HepG2 (cell line): ENCODE measurements around the gene HES7. TPM values are rescaled to one million over a fixed set of nuclear protein-coding genes. Genes with fewer than 3 reads are reported as not detected.

ENCODE experiments used
- ATF1 ChIP-seq: IDR thresholded peaks from 2 replicates; pipeline ENCODE4 v1.6.1; 2016; ENCODE audit warnings: mild to moderate bottlenecking, control low read depth
- CBX2 ChIP-seq, 2 experiments: fragments of 200-600 bp in 1 of 2; sonication (generic); formaldehyde crosslinking in 1 of 2; IDR thresholded peaks; 2 replicates each; pipeline versions ENCODE4 v1.7.0 to v1.8.1; 2018 to 2022; ENCODE audit warnings: low read depth in 2 of 2, low read length in 1 of 2, mild to moderate bottlenecking in 1 of 2, missing genetic modification reagents in 1 of 2
- CEBPG ChIP-seq: IDR thresholded peaks from 2 replicates; pipeline ENCODE4 v1.6.1; 2016
- E2F2 ChIP-seq: sonication (generic); formaldehyde crosslinking; IDR thresholded peaks from 2 replicates; pipeline ENCODE4 v1.4.0; 2020; ENCODE audit warnings: missing genetic modification reagents, borderline replicate concordance
- FOXK1 ChIP-seq: sonication (generic); formaldehyde crosslinking; IDR thresholded peaks from 2 replicates; pipeline ENCODE4 v1.4.0; 2020; ENCODE audit warnings: low read depth, missing genetic modification reagents, borderline replicate concordance
- KAT2B ChIP-seq: fragments of 150-350 bp; IDR thresholded peaks from 2 replicates; pipeline ENCODE4 v1.6.1; 2014; ENCODE audit warnings: low read depth, low read length, borderline replicate concordance
- LCORL ChIP-seq, 2 experiments: fragments of 450-650 bp in 1 of 2; sonication (generic) in 1 of 2; formaldehyde crosslinking in 1 of 2; IDR thresholded peaks; 2 replicates each; pipeline versions ENCODE4 v1.5.0 to v1.6.1; 2017 to 2020; ENCODE audit warnings: antibody characterized with exemption in 1 of 2, missing genetic modification reagents in 1 of 2
- PLRG1 ChIP-seq: fragments of 450-650 bp; conservative IDR thresholded peaks from 2 replicates; pipeline ENCODE4 v1.6.1; 2016
- SMAD3 ChIP-seq: sonication (generic); formaldehyde crosslinking; IDR thresholded peaks from 2 replicates; pipeline ENCODE4 v1.4.0; 2020; ENCODE audit warnings: missing genetic modification reagents
- SOX5 ChIP-seq: IDR thresholded peaks from 2 replicates; pipeline ENCODE4 v1.6.1; 2016; ENCODE audit warnings: borderline replicate concordance
- SRY ChIP-seq: sonication (generic); formaldehyde crosslinking; IDR thresholded peaks from 2 replicates; pipeline ENCODE4 v1.8.0; 2022; ENCODE audit warnings: mild to moderate bottlenecking, missing genetic modification reagents
- SUZ12 ChIP-seq: fragments of 150-350 bp; IDR thresholded peaks from 2 replicates; pipeline ENCODE4 v1.6.1; 2014; ENCODE audit warnings: low read depth, low read length
- U2AF1 ChIP-seq: fragments of 200-400 bp; formaldehyde crosslinking; optimal IDR thresholded peaks from 2 replicates; pipeline ENCODE3; 2017; ENCODE audit warnings: mild to moderate bottlenecking, low read depth, low read length
- ZNF180 ChIP-seq: sonication (generic); formaldehyde crosslinking; IDR thresholded peaks from 2 replicates; pipeline ENCODE4 v1.4.0; 2020; ENCODE audit warnings: low read depth, missing genetic modification reagents, borderline replicate concordance
- ZNF205 ChIP-seq: IDR thresholded peaks from 2 replicates; pipeline ENCODE4 v1.6.1; 2018; ENCODE audit warnings: missing biosample characterization, missing genetic modification reagents
- ZSCAN25 ChIP-seq: sonication (generic); formaldehyde crosslinking; IDR thresholded peaks from 2 replicates; pipeline ENCODE4 v1.8.0; 2022; ENCODE audit warnings: mild to moderate bottlenecking, missing genetic modification reagents
- ZSCAN29 ChIP-seq: sonication (generic); formaldehyde crosslinking; conservative IDR thresholded peaks from 2 replicates; pipeline ENCODE4 v1.4.0; 2020; ENCODE audit warnings: mild to moderate bottlenecking, missing genetic modification reagents
- ZZZ3 ChIP-seq: sonication (generic); formaldehyde crosslinking; IDR thresholded peaks from 2 replicates; pipeline ENCODE4 v1.4.0; 2020; ENCODE audit warnings: missing genetic modification reagents, mild to moderate bottlenecking, borderline replicate concordance
- polyA plus RNA-seq, 8 experiments: library from polyadenylated mRNA; depleted of rRNA in 3 of 8; stranded (reverse) in 7 of 8; unstranded in 1 of 8; fragments of >200 nt; fragmentation: Illumina TruSeq in 4 of 8; extraction: Trizol in 4 of 8; gene quantifications; 2 replicates each; pipeline versions ENCODE4 v1.2.1 to v1.2.3, GENCODE V29; 2011 to 2016; ENCODE audit warnings: low read depth in 4 of 8, missing spikeins in 1 of 8, mixed read lengths in 1 of 8; ENCODE audit not compliant: insufficient read depth in 1 of 8
- total RNA-seq, 5 experiments: library from RNA; depleted of rRNA; stranded (reverse); fragments of >200 nt; fragmentation: Illumina TruSeq; extraction: Trizol; gene quantifications; 2 replicates each; pipeline ENCODE4 v1.2.3, GENCODE V29; 2016; ENCODE audit warnings: low read depth in 1 of 5
- TF ChIP-seq, protein P1 (sequence below): sonication (generic); formaldehyde crosslinking; IDR thresholded peaks from 2 replicates; pipeline ENCODE4 v1.4.0; 2020; ENCODE audit warnings: missing genetic modification reagents
- TF ChIP-seq, protein P2 (sequence below): sonication (generic); formaldehyde crosslinking; IDR thresholded peaks from 2 replicates; pipeline ENCODE4 v1.4.0; 2020; ENCODE audit warnings: missing genetic modification reagents
- TF ChIP-seq, protein P3 (sequence below): sonication (generic); formaldehyde crosslinking; IDR thresholded peaks from 2 replicates; pipeline ENCODE4 v1.8.1; 2023; ENCODE audit warnings: mild to moderate bottlenecking, moderate library complexity, missing genetic modification reagents

The HES7 gene
- total and polyA plus RNA-seq, 2 of the 13 experiments (the other 11 are each of a cell fraction or from before 2014, with no cell fraction given) = not detected

DNA sequence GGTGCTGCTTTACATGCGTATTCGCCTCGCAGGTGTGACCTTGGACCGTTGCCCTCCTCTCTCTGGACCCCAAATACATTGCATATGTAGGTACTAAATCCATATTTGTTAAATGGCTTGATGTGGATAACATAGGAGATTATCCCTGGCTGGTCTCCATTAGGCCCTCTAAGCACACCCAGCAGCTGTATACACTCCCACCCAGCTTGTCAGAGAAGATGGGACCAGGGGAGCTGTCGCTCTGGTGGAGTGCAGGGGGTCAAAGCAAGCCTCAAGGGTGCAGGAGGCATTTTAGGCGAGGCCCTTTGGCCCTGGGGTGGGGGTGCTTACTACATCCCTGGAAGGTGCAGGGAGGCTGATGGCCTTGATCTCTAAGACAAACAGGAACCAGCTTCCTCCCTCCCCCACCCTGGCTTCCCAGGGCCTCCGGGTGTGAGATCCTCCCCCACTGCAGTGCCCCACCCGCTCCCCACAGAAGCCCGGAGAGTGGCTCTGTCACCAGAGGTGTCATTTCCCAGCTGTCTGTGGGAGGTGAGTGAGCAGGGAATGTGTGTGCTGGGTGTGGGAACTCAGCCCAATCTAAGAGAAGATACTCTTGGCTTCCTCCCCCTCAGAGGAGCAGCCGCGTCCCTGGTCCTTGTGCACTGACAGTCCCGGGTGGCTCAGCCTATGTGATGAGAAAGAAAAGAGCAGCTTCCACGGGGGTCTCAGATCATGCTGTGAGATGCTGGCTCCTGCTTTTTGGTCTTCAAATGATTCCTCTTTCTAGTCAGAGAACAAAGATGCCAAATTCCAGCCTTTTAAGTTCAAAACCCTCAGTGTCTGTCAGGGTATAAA is 40.3 kb upstream of the HES7 start (continued):
- TF ChIP-seq, protein P1, sequence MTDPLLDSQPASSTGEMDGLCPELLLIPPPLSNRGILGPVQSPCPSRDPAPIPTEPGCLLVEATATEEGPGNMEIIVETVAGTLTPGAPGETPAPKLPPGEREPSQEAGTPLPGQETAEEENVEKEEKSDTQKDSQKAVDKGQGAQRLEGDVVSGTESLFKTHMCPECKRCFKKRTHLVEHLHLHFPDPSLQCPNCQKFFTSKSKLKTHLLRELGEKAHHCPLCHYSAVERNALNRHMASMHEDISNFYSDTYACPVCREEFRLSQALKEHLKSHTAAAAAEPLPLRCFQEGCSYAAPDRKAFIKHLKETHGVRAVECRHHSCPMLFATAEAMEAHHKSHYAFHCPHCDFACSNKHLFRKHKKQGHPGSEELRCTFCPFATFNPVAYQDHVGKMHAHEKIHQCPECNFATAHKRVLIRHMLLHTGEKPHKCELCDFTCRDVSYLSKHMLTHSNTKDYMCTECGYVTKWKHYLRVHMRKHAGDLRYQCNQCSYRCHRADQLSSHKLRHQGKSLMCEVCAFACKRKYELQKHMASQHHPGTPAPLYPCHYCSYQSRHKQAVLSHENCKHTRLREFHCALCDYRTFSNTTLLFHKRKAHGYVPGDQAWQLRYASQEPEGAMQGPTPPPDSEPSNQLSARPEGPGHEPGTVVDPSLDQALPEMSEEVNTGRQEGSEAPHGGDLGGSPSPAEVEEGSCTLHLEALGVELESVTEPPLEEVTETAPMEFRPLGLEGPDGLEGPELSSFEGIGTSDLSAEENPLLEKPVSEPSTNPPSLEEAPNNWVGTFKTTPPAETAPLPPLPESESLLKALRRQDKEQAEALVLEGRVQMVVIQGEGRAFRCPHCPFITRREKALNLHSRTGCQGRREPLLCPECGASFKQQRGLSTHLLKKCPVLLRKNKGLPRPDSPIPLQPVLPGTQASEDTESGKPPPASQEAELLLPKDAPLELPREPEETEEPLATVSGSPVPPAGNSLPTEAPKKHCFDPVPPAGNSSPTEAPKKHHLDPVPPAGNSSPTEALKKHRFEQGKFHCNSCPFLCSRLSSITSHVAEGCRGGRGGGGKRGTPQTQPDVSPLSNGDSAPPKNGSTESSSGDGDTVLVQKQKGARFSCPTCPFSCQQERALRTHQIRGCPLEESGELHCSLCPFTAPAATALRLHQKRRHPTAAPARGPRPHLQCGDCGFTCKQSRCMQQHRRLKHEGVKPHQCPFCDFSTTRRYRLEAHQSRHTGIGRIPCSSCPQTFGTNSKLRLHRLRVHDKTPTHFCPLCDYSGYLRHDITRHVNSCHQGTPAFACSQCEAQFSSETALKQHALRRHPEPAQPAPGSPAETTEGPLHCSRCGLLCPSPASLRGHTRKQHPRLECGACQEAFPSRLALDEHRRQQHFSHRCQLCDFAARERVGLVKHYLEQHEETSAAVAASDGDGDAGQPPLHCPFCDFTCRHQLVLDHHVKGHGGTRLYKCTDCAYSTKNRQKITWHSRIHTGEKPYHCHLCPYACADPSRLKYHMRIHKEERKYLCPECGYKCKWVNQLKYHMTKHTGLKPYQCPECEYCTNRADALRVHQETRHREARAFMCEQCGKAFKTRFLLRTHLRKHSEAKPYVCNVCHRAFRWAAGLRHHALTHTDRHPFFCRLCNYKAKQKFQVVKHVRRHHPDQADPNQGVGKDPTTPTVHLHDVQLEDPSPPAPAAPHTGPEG (CRISPR knock-in tag) = no peak
- TF ChIP-seq ATF1 = no peak
- TF ChIP-seq CBX2 (IDR thresholded peaks at IDR 0.05; ENCODE audit: low read depth, low read length) = no peak
- TF ChIP-seq CBX2 (CRISPR knock-in tag; IDR thresholded peaks at IDR 0.05; ENCODE audit: low read depth) = no peak
- TF ChIP-seq, protein P2, sequence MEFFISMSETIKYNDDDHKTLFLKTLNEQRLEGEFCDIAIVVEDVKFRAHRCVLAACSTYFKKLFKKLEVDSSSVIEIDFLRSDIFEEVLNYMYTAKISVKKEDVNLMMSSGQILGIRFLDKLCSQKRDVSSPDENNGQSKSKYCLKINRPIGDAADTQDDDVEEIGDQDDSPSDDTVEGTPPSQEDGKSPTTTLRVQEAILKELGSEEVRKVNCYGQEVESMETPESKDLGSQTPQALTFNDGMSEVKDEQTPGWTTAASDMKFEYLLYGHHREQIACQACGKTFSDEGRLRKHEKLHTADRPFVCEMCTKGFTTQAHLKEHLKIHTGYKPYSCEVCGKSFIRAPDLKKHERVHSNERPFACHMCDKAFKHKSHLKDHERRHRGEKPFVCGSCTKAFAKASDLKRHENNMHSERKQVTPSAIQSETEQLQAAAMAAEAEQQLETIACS (CRISPR knock-in tag) = no peak
- TF ChIP-seq SOX5 (CRISPR knock-in tag) = peak; percentile 17; the same call in 1 of the 2 replicates
- TF ChIP-seq U2AF1 = no peak
- no peak for TF ChIP-seq ZNF180 (CRISPR knock-in tag)
- TF ChIP-seq ZSCAN25 (CRISPR knock-in tag) = no peak
- TF ChIP-seq LCORL (IDR thresholded peaks at IDR 0.05) = no peak
- TF ChIP-seq LCORL (CRISPR knock-in tag; IDR thresholded peaks at IDR 0.05) = peak; percentile 97
- TF ChIP-seq ZZZ3 (CRISPR knock-in tag) = no peak
- no peak for TF ChIP-seq SUZ12
- no peak for TF ChIP-seq SMAD3 (CRISPR knock-in tag)
- TF ChIP-seq FOXK1 (CRISPR knock-in tag) = no peak
- no peak for TF ChIP-seq SRY (CRISPR knock-in tag)
- TF ChIP-seq ZSCAN29 (CRISPR knock-in tag) = no peak
- TF ChIP-seq, protein P3, sequence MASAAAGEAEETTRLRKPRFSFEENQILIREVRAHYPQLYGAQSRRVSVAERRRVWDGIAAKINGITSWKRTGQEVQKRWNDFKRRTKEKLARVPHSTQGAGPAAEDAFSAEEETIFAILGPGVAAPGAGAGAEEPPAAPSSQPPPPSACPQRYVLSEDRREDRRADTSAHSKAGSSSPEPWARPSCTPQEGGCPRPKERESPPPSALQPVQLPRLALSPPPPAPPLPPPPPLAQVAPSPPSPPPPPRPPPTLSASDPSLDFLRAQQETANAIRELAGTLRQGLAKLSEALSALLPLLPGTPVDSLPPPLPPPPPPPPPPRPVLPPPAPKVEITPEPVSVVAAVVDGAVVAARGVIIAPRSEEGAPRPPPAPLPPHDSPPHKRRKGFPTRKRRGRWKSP = peak; percentile 22; the same call in 1 of the 2 replicates
- TF ChIP-seq CEBPG = no peak; the same call in 1 of the 2 replicates
- TF ChIP-seq KAT2B = no peak
- TF ChIP-seq PLRG1 = no peak
- no peak for TF ChIP-seq E2F2 (CRISPR knock-in tag)
- no peak for TF ChIP-seq ZNF205
